ENCODE measurements around the gene ZNF785. TPM values are rescaled to one million over a fixed set of nuclear protein-coding genes. Genes with fewer than 3 reads are reported as not detected.
A peak's percentile ranks its signal among the peaks of the same experiment; 100 is the strongest.
"Not testable (repeated sequence)": the region's sequence is repeated elsewhere in the genome, so short reads cannot be mapped to it uniquely, and the experiment has no call there.

The ZNF785 gene
- total RNA-seq, 1 donor from 2014 or later = 8.0 TPM

GRCh38 chr16:30565984-30566383, 19.5 kb downstream of the ZNF785 start:
- no peak for DNase-seq (ENCODE audit: low read depth, low spot score)

DNA sequence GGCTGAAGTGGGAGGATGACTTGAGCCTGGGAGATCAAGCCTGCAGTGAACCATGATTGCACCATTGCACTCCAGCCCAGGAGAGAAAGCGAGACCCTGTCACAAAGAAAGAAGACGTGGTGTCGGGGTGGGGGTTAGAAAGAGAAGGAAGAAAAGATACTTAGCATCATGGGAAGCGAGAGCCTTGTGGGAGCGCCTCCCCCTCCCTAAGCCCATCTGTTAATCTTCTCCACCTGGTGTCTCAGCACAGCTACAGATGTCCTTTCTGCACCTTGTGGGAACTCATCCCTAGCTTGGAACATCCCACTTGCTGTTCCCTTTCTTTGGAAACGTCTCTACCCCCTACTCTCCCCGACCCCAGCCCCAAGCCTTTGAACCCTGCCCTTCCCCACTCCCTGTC, 20.0 kb downstream of the ZNF785 start:
- DNase-seq (ENCODE audit: low read depth, low spot score) = no peak

- no peak for DNase-seq (ENCODE audit: low read depth, low spot score)
These were observed 23.5 kb downstream of the ZNF785 start for GRCh38 chr16:30562021-30562420.

- DNase-seq (ENCODE audit: low read depth, low spot score) = no peak
These were observed 24.2 kb downstream of the ZNF785 start for GRCh38 chr16:30561089-30561816.

- DNase-seq (ENCODE audit: low read depth, low spot score) = no peak
These were observed 25.8 kb downstream of the ZNF785 start for GRCh38 chr16:30559690-30560089.

DNA sequence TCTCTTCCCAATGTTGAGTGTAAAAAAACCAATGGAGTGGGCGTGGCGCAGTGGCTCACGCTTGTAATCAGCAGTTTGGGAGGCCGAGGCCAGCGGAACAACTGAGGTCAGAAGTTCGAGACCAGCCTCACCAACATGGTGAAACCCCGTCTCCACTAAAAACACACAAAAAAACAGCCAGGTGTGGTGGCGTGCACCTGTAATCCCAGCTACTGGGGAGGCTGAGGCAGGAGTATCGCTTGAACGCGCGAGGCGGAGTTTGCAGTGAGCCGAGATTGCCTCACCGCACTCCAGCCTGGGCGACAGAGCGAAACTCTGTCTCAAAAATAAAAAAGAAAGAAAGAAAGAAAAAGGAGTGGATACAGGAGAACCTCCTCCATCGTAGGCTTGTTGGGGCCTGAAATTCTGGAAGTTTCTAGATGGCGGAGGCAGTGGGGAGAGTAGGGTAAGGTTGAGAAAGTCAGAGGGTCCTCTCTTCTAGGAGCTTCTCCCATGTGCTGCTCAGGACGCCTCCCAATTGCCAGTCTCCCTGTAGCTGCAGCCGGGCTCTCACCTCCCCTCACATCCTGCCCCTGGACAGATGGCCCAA, 26.6 kb downstream of the ZNF785 start:
- DNase-seq (ENCODE audit: low read depth, low spot score) = no peak

- DNase-seq (ENCODE audit: low read depth, low spot score) = peak; percentile 92
These were observed 27.3 kb downstream of the ZNF785 start, which contains the start of gene ZNF764 for GRCh38 chr16:30557957-30558788. ZNF764 (minus strand) TSS chr16:30558374; CDS start chr16:30558182, 192 bp downstream.

GRCh38 chr16:30557707-30557956, 27.9 kb downstream of the ZNF785 start:
- no peak for DNase-seq (ENCODE audit: low read depth, low spot score)

- DNase-seq (ENCODE audit: low read depth, low spot score) = no peak
These were observed 29.4 kb downstream of the ZNF785 start for GRCh38 chr16:30556125-30556473.

DNA sequence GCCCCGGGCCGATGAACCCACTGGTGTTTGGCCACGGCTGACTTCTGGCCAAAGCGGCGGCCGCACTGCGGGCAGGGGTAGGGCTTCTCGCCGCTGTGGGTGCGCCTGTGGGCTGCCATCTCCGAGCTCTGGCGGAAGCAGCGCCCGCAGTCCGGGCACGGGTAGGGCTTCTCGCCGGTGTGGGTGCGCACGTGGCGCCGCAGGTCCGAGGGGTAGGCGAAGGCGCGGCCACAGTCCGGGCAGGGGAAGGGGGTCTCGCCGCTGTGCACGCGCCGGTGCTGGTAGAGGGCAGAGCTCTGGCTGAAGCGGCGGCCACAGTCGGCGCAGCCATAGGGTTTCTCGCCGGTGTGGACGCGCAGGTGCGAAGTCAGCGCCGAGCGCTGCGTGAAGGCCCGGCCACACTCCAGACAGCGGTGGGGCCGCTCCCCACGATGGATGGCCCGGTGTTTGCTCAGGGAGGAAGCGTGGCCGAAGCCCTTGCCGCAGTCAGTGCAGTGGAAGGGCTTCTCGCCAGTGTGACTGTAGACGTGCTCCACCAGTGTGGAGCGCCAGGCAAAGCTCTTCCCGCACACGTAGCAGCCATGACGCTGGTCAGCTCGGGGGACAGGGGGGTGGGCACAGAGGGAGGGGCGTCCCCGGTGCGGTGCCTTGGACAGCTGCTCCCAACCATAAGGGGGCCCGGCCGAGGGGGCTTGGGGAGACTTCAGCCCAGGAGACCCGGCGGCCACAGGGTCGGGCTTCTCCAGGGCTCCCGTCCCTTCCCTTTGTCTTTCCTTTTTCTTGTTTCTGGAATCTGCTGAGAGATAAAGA, 30.0 kb downstream of the ZNF785 start:
- no peak for DNase-seq (ENCODE audit: low read depth, low spot score)

- no peak for DNase-seq (ENCODE audit: low read depth, low spot score)
These were observed 30.8 kb downstream of the ZNF785 start for GRCh38 chr16:30554557-30555314.

DNA sequence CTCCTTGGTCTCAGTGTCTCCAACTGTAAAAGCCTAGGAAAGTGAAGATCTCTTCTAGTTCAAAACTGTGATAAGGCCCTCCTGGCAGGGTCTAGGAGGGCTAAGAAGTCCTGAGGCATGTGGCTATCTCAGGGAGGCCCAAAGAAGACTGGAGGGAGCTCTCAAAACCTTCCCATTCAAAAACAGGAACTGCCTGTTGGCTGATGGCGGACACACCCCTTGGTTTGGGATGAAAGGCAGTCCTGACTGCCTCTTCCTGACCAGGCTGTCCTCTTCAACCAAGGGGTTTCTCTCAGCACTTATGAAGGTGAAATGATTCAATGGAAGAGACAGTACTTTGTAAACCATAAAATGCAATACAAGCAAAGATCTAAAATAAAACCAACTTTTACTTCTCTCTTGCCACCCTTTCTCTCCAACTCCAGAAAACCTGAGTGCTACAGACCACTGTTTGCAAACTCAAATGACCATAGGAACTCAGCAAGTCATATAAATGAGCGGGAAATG, 32.1 kb downstream of the ZNF785 start:
- DNase-seq (ENCODE audit: low read depth, low spot score) = no peak

DNA sequence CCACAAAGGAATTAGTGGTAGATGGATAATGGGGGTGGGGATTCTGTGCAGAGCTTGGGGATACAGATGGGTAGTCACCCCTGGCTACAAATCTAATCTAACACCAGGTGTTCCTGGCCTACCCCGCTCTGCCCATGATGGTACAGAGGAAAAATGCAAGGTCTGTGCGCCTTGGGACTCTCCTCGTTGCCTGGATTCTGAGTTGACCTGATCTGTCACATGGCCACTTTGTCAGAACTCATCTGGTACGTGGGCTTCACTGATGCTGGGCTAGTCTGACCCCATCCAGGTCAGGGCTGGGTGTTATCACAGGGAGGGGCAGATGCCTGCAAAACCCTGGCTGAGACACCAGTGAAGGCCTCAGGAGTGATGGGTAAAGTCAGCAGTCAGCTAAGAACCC, 32.5 kb downstream of the ZNF785 start:
- DNase-seq (ENCODE audit: low read depth, low spot score) = no peak

DNA sequence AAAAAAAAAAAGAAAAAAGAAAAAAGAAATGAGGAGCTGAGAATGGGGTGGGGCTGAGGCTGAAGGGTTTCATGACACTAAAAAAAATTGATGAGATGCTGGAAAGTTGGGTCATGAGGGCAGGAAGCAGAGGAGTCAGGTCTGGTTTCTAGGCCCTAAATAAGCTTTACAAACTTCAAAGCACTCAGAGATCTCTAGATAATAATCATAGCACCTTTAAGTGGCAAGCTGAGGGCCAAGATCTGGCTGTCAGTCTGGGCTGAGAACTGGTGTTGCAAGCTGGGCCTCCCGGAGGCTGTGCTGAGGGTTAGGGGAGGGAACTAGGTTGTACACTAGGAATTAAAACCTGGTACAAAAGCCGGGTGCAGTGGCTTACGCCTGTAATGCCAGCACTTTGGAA, 33.7 kb downstream of the ZNF785 start:
- DNase-seq (ENCODE audit: low read depth, low spot score) = no peak

DNA sequence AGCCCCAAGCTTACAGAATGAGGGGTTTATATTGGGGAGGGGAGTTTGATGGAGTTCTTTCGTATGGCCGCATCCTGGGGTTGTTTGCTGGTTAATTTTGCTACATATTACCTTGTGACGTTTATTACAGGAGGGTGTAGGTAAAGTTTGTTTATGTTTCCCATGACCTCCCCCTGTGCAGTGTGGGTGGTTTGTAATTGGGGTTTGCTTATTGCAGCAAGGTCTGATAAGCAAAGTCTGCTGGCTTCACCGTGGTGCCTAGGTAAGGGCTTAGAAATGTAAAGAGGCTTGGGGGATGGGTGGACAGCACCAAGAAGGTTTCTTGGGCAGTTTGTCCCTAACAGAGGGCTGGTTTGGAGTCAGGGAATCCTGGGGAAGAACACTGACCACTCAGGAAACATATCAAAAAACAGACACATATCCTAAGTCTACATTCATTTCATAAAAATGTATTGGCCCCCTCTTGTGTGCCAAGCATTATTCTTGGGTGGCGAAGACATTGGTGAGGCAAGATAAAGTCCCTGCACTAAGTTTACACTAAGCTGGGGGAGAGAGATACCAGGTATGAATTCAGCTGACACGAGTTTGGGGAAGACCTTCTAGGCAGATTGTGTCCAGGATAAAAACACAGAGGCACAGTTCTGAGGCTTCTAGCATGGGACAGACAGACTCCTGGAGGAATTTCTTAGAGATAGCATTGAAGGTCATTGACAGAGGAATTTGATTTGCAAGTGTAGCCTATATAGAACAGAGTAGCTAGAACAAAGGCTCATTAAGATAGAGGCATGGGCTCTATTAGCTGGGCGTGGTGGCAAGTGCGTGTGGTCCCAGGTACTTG, 36.9 kb downstream of the ZNF785 start:
- DNase-seq (ENCODE audit: low read depth, low spot score) = no peak

DNA sequence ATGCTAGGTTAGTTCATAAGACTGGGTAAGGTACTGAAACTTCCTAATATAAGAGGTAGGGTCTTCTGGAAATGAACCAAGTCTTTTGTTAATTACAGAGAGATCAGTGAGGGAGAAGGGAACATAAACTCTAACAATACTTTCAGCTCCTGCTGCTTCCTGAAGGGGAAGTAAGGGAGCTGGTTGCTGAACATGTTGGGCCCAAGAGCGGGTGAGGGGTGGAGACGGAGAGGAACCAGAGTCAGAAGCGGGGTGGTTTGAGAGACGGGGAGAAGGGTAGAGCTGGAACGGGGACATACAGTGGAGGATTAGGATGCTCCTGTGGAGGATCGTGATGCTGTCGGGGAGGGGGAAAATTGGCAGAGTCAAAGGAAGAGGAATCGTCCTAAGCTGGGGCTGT, 39.4 kb downstream of the ZNF785 start:
- DNase-seq (ENCODE audit: low read depth, low spot score) = no peak

GRCh38 chr16:30543067-30543466, 42.4 kb downstream of the ZNF785 start:
- DNase-seq (ENCODE audit: low read depth, low spot score) = no peak

DNA sequence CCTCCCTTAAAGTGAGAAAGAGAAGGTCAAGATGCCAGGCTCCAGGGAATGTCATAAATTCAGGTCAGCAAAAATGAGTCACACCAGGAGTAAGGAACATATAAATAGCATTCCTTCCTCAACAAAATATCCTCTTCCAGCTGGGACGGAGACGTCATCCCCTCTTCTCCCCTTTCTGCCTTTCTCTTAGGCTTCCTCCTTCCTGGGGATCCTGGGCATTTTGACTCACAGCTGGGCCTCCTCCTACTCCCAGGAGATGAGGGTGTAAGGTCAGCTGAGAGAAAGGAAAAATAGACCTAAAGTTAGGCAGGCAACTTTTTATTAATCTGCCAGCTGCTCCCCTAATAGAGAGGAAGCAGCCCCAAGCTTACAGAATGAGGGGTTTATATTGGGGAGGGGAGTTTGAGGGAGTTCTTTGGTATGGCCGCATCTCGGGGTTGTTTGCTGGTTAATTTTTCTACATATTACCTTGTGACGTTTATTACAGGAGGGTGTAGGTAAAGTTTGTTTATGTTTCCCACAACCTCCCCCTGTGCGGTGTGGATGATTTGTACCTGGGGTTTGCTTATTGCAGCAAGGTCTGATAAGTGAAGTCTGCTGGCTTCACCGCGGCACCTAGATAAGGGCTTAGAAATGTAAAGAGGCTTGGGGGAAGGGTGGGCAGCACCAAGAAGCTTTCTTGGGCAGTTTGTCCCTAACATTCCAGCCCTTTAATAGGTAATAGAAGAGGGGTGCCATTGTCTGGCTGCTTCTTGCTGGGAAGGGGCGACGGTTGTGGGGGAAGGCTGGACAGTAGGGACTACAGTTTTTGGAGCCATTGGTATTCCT, 43.8 kb downstream of the ZNF785 start:
- DNase-seq (ENCODE audit: low read depth, low spot score) = no peak

GRCh38 chr16:30540916-30541464, 44.5 kb downstream of the ZNF785 start:
- DNase-seq (ENCODE audit: low read depth, low spot score) = not testable (repeated sequence)

Data from pulmonary artery endothelial cell (primary cell).